Mesenteric fat pad (tissue), 1 donor: ENCODE data around the gene COASY. TPM values are rescaled to one million over a fixed set of nuclear protein-coding genes. Genes with fewer than 3 reads are reported as not detected.

Source experiments
- DNase-seq: peaks from one replicate; pipeline ENCODE4 v3.0.0-alpha.2; 2020; ENCODE audit warnings: low spot score
- long read RNA-seq: library from polyadenylated mRNA; unstranded; transcript quantifications from one replicate; pipeline ENCODE4 v2.0.0, GENCODE V29; 2020
- total RNA-seq: library from RNA; stranded (reverse); fragmentation: NEBNext Ultra II Directional; extraction: Animal tissue kit (Norgen Biotek cat#: 25700); gene quantifications from one replicate; pipeline ENCODE4 v1.2.1, GENCODE V29; 2021
- donor health status: DM: yes; HTN: yes; CAD: no.

Gene COASY
- total RNA-seq: 57.3 TPM
- long read RNA-seq, transcript COASY-201 (9 exons, 2,458 nt): major isoform, 37 of 68 reads
- long read RNA-seq, transcript COASY-202 (10 exons, 2,071 nt): minor isoform, 15 of 68 reads
- long read RNA-seq, partial matches to known transcripts: 3 of 68 reads
- long read RNA-seq, other reads (novel, unspliced or antisense): 12 of 68 reads

- peak; percentile 97 for DNase-seq
These were observed at the start of gene COASY for GRCh38 chr17:42561897-42562387. Gene COASY (plus strand): TSS chr17:42562148. CDS start chr17:42562623, 475 bp downstream.

DNA sequence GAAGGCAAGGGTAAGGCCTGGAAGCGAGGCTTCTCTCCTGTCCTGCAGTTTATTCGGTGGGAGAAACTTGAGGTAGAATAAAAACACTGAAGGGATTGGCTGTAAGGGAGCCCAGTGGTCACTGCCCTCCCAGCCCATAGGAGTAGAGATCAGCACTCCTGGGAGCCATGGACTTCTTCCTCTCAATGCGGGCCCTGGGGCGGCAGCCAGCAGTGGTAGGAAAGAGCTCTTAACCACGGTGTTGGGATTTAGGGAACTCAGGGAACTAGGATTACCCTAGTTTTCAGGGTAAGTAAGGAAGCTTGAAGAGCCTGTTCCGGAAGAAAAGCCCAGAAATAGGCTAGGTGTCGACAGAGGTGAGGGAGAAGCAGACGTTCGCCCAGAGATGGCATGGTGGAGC lies 49.7 kb upstream of the COASY start:
- DNase-seq: no peak

GRCh38 chr17:42512733-42513251 lies 49.2 kb upstream of the COASY start:
- DNase-seq: no peak

DNA sequence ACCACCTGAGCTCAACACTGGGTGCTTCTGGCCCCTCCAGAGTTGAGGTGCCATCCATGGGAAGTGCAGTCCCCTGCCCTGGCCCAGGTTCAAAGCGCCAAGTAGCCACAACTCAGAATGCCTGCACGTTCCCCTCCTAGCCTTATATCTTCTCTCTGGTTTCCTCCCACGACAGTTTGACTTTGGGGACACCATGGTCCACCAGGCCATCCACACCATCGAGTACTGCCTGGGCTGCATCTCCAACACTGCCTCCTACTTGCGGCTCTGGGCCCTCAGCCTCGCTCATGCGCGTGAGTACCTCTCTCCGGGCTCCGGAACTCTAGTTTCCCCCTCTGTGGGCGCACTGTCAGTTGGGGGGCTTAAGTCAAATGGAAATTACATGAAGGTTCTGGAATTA lies 48.3 kb upstream of the COASY start:
- no peak for DNase-seq

GRCh38 chr17:42514279-42514678 lies 47.7 kb upstream of the COASY start:
- no peak for DNase-seq

GRCh38 chr17:42514867-42515266 lies 47.1 kb upstream of the COASY start:
- DNase-seq: no peak

- DNase-seq: no peak
These were observed 44.4 kb upstream of the COASY start for GRCh38 chr17:42517516-42517915.

GRCh38 chr17:42518046-42518754 lies 43.7 kb upstream of the COASY start:
- no peak for DNase-seq

- no peak for DNase-seq
These were observed 43.0 kb upstream of the COASY start for GRCh38 chr17:42518755-42519545.

DNA sequence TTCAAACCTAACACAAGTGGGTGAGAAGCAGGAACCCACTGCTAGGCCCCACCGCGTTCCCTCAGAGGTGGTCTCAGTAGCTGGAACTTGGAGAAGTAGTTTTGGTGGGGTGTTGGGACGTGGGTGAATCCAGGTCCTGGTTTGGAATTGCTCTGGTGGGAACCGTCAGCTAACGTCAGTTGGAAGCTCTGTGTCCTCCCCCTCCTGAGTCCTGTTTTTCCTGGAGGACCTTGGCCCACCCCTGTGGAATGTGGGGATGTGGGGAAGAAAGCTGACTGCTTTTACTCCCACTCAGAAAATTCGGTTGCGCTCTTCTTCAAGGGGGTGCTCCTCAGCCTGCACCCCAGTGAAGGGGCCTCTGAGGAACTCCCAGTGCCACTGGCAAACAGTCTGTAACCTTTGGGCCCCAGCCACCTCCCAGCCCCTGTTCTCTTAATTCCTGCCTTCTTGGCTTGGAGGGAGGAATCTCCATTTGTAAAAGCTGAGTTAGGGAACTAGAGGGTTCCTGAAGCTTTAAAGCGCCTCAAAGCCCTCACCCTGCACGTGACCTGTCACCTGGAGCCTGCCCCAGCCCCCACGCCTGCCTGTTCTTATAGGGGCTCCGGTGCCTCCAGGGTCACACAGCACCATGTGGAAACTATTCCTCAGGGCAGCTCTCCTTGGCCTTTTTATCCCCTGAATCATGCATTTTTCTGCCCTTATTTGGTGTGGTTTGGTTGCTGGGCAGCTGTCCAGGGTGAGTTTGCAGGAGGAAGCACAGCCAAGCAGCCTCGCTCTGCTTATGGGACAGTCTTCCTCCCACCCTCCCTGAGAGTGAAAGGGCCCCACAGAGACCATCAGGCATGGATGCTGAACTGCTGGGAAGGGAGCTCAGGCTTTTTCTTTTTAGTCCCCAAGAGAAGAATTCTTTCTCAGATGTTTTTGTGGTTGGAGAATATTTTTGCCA lies 42.1 kb upstream of the COASY start:
- DNase-seq: no peak

GRCh38 chr17:42520540-42520951 lies 41.4 kb upstream of the COASY start:
- no peak for DNase-seq

DNA sequence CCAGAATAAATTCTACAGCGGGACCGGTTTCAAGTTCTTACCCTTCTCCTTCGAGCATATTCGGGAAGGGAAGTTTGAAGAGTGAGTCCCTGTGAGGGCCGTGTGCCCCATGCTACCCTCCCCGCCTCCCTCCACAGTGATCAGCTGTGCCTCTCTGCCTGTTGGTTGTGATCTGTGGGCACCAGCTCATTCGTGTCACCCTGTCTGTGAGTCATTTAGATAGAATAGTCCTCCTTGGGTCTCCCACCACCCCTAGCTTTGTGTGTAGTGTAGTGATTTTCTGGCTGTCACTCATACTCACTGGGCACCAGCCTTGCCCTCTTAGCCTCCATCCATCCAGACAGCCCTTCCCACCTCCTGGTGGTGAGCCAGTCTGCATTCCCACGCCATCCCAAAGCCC lies 40.9 kb upstream of the COASY start:
- no peak for DNase-seq

- DNase-seq: no peak
These were observed 40.2 kb upstream of the COASY start for GRCh38 chr17:42521666-42522262.

DNA sequence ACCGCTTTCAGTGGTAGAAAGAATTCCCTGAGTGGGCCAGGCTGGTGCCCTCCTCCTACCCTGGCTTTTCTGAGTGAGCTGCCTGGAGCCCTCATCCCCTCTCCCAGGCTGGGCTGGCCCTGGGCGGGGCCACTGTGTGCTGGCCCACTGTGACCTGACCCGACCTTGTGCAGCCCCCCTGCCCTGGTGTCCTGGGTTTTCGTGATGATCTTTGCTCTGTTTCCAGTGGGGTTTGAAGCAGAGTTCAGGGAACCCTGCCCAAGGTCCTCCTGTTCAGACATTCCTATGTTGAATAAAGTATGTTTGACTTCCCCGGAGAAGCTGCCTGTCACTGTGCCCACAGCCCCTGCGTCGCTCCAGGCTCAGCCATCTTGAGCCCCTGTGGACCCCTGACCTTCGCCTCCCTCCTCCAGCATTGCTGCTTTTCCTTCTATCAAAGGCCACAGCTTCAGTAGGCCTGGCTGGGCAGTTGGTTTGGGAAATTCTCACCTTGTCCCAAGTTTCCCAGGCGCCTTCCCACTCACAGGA lies 39.6 kb upstream of the COASY start:
- DNase-seq: no peak

DNA sequence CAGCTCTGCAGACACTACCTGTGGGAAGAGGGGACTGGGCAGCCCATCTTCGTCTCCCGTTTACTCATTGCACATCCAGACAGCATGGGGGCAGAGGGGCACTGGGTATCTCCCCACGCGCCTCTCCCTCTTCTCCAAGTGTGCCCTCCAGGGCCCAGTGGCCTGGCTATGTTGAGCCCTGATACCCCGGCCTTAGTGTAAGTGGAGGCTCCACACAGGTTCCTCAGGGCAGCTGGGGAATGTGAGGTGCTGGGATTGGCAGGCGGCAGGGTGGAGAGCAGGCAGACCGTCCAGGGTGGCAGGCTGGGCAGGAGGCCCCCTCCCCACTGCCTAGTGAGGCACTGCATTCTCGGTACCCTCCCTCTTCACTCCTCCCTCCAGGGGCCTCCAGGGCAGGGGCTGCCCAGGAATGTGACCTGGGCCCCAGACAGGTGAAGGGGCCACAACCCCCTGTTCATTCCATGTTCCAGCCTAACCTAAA lies 39.1 kb upstream of the COASY start:
- DNase-seq: no peak

DNA sequence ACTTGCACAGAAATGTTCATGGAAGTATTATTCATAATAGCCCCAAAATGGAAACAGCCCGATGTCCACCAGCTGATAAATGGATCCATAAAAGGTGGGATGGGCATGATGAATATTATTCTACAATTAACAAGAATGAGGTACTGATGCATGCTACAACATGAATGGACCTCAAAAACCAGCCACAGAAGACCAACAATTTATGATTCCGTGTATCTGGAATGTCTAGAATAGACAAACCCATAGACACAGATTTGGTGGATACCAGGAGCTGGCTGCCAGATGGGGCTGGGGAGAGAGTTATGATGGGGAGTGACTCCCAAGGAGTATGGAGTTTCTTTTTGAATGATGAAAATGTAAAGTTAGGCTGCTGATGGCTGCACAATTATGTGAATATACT lies 36.7 kb upstream of the COASY start:
- no peak for DNase-seq

GRCh38 chr17:42526031-42526444 lies 35.9 kb upstream of the COASY start:
- DNase-seq: no peak

GRCh38 chr17:42527932-42528331 lies 34.0 kb upstream of the COASY start:
- no peak for DNase-seq

GRCh38 chr17:42529061-42529460 lies 32.9 kb upstream of the COASY start:
- no peak for DNase-seq

GRCh38 chr17:42530952-42531454 lies 30.9 kb upstream of the COASY start:
- no peak for DNase-seq
